RWPE2 (cell line): ENCODE results near the gene WLS.
A peak's percentile ranks its signal among the peaks of the same experiment; 100 is the strongest.

ENCODE experiments used
- ATAC-seq: fragments of 200-7000 bp; cut with Tn5 transposase; 3 replicates; pipeline ENCODE4 v1.9.1; 2021; ENCODE audit warnings: low read depth
- DNase-seq: peaks from one replicate; pipeline ENCODE4 v3.0.0-alpha.2; 2020; ENCODE audit warnings: low spot score
- H3K27ac ChIP-seq: fragments of 450-650 bp; 2 replicates; pipeline ENCODE4 v1.5.1; 2017; ENCODE audit warnings: mild to moderate bottlenecking; ENCODE audit not compliant: poor library complexity, severe bottlenecking
- H3K27me3 ChIP-seq: fragments of 250-450 bp; sonication (Bioruptor Pico); 2 replicates; pipeline ENCODE4 v1.5.1; 2021; ENCODE audit warnings: mild to moderate bottlenecking, moderate library complexity; ENCODE audit not compliant: insufficient read depth, poor library complexity, severe bottlenecking
- H3K36me3 ChIP-seq: fragments of 250-450 bp; sonication (Bioruptor Pico); 2 replicates; pipeline ENCODE4 v1.5.1; 2020; ENCODE audit warnings: low read depth, mild to moderate bottlenecking, moderate library complexity
- H3K4me1 ChIP-seq: fragments of 250-450 bp; sonication (Bioruptor Pico); 2 replicates; pipeline ENCODE4 v1.5.1; 2021; ENCODE audit warnings: mild to moderate bottlenecking, moderate library complexity; ENCODE audit not compliant: insufficient read depth, poor library complexity, severe bottlenecking
- H3K4me3 ChIP-seq: fragments of 250-450 bp; sonication (Bioruptor Pico); 2 replicates; pipeline ENCODE4 v1.5.1; 2021; ENCODE audit warnings: mild to moderate bottlenecking, moderate library complexity; ENCODE audit not compliant: severe bottlenecking
- H3K9me3 ChIP-seq: fragments of 250-450 bp; sonication (Bioruptor Pico); 2 replicates; pipeline ENCODE4 v1.5.1; 2021; ENCODE audit warnings: mild to moderate bottlenecking, moderate library complexity; ENCODE audit not compliant: severe bottlenecking
- TF ChIP-seq, protein P1 (sequence below): fragments of 450-650 bp; IDR thresholded peaks from one replicate; pipeline ENCODE4 v1.5.1; 2017; ENCODE audit warnings: mild to moderate bottlenecking, moderate library complexity; ENCODE audit not compliant: poor library complexity, severe bottlenecking

WLS gene

DNA sequence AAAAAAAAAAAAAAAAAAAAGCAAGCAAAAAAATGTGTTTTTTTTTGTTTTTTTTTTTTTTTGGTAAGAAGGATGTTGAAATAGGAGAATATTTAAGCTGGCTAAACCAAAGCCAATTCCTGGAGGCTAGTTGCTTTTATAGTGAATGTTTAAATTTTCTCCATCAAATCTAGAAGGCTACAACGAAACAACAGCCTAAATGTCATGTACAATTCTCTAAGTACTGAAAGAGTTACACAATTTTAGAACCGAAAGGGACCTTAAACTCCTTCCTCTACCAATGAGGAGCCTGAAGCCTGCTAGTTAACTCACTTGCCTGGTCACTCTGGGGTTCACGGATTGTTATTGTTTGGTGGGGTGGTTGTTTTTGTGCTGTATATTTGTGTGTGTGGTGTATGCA lies 3.5 kb downstream of the WLS start:
- no peak for DNase-seq
- H3K27me3 ChIP-seq = no peaks in the 10 kb centered on the region
- peaks cover 10% of the 10 kb centered on the region for H3K36me3 ChIP-seq
- peaks cover 42% of the 10 kb centered on the region for H3K4me1 ChIP-seq
- no peak for ATAC-seq
- TF ChIP-seq, protein P1, sequence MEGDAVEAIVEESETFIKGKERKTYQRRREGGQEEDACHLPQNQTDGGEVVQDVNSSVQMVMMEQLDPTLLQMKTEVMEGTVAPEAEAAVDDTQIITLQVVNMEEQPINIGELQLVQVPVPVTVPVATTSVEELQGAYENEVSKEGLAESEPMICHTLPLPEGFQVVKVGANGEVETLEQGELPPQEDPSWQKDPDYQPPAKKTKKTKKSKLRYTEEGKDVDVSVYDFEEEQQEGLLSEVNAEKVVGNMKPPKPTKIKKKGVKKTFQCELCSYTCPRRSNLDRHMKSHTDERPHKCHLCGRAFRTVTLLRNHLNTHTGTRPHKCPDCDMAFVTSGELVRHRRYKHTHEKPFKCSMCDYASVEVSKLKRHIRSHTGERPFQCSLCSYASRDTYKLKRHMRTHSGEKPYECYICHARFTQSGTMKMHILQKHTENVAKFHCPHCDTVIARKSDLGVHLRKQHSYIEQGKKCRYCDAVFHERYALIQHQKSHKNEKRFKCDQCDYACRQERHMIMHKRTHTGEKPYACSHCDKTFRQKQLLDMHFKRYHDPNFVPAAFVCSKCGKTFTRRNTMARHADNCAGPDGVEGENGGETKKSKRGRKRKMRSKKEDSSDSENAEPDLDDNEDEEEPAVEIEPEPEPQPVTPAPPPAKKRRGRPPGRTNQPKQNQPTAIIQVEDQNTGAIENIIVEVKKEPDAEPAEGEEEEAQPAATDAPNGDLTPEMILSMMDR = no peak
- no peak overlapping the region for H3K4me3 ChIP-seq
- H3K27ac ChIP-seq = peak overlapping the region; percentile 72
- no peaks in the 10 kb centered on the region for H3K9me3 ChIP-seq

DNA sequence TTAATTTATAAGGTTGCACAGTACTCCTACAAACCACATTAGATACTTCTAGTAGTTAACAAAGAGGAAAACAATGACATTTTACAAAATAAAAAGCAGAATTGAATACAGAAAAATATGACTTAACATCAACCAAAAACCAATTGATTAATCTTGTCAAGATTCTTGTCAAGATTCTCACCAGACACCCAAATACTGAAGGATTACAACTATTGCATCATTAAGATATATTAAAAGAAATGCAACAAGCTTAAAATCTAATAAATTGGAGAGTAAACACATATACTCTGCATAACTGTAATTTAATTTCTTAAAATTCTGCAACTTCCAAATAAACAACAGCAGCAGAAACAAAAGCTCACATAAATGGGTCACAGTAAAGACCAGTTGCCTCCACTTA lies 4.7 kb downstream of the WLS start:
- H3K4me3 ChIP-seq = no peak overlapping the region
- DNase-seq (no peak), ATAC-seq (no peak)
- peaks cover 42% of the 10 kb centered on the region for H3K4me1 ChIP-seq
- no peaks in the 10 kb centered on the region for H3K27me3 ChIP-seq
- TF ChIP-seq, protein P1 = no peak
- peaks cover 10% of the 10 kb centered on the region for H3K36me3 ChIP-seq
- H3K9me3 ChIP-seq = no peaks in the 10 kb centered on the region
- H3K27ac ChIP-seq = no peak overlapping the region

DNA sequence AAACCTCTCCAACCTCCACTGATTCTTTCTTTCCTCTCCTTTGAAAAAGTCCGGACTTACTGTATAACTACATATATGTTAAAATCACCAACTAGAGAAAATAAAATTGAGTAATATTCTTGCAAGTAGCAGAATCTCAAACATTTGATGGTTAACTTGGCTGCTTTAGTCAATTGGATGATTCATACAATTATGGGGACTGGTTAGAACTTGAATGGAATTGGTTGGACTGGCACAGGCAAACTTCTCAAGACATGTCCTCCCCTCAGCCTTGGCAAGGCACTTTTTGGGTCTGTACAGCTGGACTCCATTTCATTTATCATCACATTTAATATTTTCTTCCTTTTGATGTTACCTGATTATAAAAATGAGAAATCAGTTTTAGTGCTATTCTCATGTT lies 6.5 kb downstream of the WLS start:
- H3K27me3 ChIP-seq = no peaks in the 10 kb centered on the region
- ATAC-seq (peak; percentile 60), DNase-seq (no peak)
- H3K36me3 ChIP-seq = peaks cover 10% of the 10 kb centered on the region
- no peaks in the 10 kb centered on the region for H3K9me3 ChIP-seq
- H3K27ac ChIP-seq = peak overlapping the region; percentile 43
- no peak overlapping the region for H3K4me3 ChIP-seq
- peaks cover 58% of the 10 kb centered on the region for H3K4me1 ChIP-seq
- TF ChIP-seq, protein P1 = no peak

DNA sequence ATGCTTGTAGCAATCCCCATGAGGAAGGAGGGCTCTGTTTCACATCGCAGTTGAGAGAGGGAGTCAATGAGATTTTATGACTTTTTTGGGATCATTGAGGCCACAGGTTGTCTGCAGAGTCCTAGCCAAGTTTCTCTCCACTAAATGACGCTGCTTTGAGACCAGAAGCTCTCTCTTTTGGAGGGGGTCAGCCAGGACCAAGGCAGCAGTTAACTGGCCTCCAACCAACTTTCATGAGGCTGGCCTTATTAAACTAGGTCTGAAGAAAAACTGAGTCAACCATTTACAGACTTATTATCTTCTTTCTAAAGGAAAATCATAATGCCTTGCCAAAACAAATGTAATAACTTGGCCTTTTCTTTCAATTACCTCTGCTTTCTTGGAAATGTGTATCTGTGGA lies 8.6 kb downstream of the WLS start:
- TF ChIP-seq, protein P1 = no peak
- DNase-seq = no peak
- no peak for ATAC-seq
- peak overlapping the region; percentile 91 for H3K27ac ChIP-seq
- H3K27me3 ChIP-seq = no peaks in the 10 kb centered on the region
- H3K9me3 ChIP-seq = no peaks in the 10 kb centered on the region
- H3K4me1 ChIP-seq = peaks cover 64% of the 10 kb centered on the region
- H3K36me3 ChIP-seq = peaks cover 10% of the 10 kb centered on the region
- no peak overlapping the region for H3K4me3 ChIP-seq

DNA sequence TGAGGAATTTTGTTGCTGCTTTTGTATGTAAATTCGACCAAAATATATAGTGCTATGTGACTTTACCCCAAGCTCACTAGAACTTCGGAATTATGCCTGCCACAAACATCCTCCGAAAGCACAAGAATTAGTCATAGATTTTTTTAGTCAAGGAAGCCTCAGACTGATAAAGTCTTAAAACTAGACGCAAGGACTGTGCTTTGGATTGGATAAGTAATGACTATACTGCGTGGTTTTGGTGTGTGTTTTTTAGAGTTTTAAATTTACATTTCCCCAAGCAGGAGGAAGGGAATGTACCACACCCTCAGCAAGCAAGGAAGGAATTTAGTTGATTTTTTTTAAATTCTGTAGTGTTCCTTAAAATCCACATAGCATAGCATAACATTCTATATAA lies 10.3 kb downstream of the WLS start:
- Histone ChIP-seq H3K36me3 (peaks cover 6% of the 10 kb centered on the region), H3K4me3 (no peak overlapping the region), H3K9me3 (no peaks in the 10 kb centered on the region), H3K27me3 (no peaks in the 10 kb centered on the region), H3K27ac (peak overlapping the region; percentile 91), H3K4me1 (peaks cover 59% of the 10 kb centered on the region)
- DNase-seq (no peak), ATAC-seq (peak; percentile 70)
- TF ChIP-seq, protein P1 = no peak
